Neural cell (in vitro differentiated cells): ENCODE measurements around the gene RCAN1.

Experiments used
- MXI1 ChIP-seq: fragments of 450-650 bp; conservative IDR thresholded peaks from 2 replicates; pipeline ENCODE4 v1.6.1; 2014; ENCODE audit warnings: antibody characterized with exemption, mild to moderate bottlenecking; ENCODE audit not compliant: poor library complexity, severe bottlenecking
- POLR2AphosphoS5 ChIP-seq: IDR thresholded peaks from 2 replicates; pipeline ENCODE4 v1.6.1; 2012
- TF ChIP-seq, protein P1 (sequence below): fragments of 450-650 bp; IDR thresholded peaks from 2 replicates; pipeline ENCODE4 v1.5.1; 2014; ENCODE audit warnings: antibody characterized with exemption, mild to moderate bottlenecking, moderate library complexity; ENCODE audit not compliant: poor library complexity, severe bottlenecking

- TF ChIP-seq MXI1 (no peak), POLR2AphosphoS5 (no peak)
- TF ChIP-seq, protein P1, sequence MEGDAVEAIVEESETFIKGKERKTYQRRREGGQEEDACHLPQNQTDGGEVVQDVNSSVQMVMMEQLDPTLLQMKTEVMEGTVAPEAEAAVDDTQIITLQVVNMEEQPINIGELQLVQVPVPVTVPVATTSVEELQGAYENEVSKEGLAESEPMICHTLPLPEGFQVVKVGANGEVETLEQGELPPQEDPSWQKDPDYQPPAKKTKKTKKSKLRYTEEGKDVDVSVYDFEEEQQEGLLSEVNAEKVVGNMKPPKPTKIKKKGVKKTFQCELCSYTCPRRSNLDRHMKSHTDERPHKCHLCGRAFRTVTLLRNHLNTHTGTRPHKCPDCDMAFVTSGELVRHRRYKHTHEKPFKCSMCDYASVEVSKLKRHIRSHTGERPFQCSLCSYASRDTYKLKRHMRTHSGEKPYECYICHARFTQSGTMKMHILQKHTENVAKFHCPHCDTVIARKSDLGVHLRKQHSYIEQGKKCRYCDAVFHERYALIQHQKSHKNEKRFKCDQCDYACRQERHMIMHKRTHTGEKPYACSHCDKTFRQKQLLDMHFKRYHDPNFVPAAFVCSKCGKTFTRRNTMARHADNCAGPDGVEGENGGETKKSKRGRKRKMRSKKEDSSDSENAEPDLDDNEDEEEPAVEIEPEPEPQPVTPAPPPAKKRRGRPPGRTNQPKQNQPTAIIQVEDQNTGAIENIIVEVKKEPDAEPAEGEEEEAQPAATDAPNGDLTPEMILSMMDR, result no peak
Observed at GRCh38 chr21:34526618-34527290, 88.2 kb downstream of the RCAN1 start.
